HCT116 (cell line): ENCODE results near the gene ZMYM2. TPM values are rescaled to one million over a fixed set of nuclear protein-coding genes. Genes with fewer than 3 reads are reported as not detected.

Experiments used
- ATAC-seq: fragments of 200-7000 bp; cut with Tn5 transposase; 2 replicates; pipeline ENCODE4 v1.9.1; 2020; ENCODE audit warnings: mild to moderate bottlenecking, moderate library complexity
- BruUV-seq: library from RNA; stranded (reverse); fragments of 400-500 nt; replicated peaks from 2 replicates; lab custom pipeline; 2021; lab: Mats Ljungman, UMichigan
- CTCF ChIA-PET: fragments of 300-600 bp; sonication (Branson Sonifier 250); formaldehyde crosslinking; loops from one replicate; lab custom pipeline; 2021; ENCODE audit warnings: antibody characterized with exemption; lab: Charles Lee
- POLR2A ChIA-PET: fragments of 300-600, 350-600 bp; sonication (Branson Sonifier 250); formaldehyde crosslinking; loops from one replicate; lab custom pipeline; 2021; ENCODE audit warnings: antibody characterized with exemption; lab: Charles Lee
- RAD21 ChIA-PET, 2 experiments: fragments of 300-600 bp; sonication (Branson Sonifier 250); formaldehyde crosslinking; loops; one replicate each; lab custom pipeline; 2023; ENCODE audit warnings: low total read pairs in 2 of 2; ENCODE audit not compliant: uncharacterized antibody in 2 of 2, unreplicated experiment in 2 of 2, low non-redundant PET in 1 of 2; lab: Charles Lee
- DNase-seq: peaks from one replicate; pipeline ENCODE4 v3.0.0-alpha.2; 2010; ENCODE audit warnings: low read depth, low spot score
- H2AFZ ChIP-seq: fragments of 200-600 bp; shearing (Covaris generic), sonication (generic); 2 replicates; pipeline ENCODE4 v1.6.1; 2017; ENCODE audit warnings: low read depth, mixed run types, mixed read lengths, antibody characterized with exemption, low read length; ENCODE audit not compliant: poor library complexity, severe bottlenecking
- H3K27ac ChIP-seq: 2 replicates; pipeline ENCODE4 v1.5.1; 2012; ENCODE audit warnings: low read depth, low read length
- H3K27me3 ChIP-seq: fragments of 200-600 bp; sonication (generic); 2 replicates; pipeline ENCODE4 v1.6.1; 2016; ENCODE audit warnings: mixed run types, low read length, mixed read lengths; ENCODE audit not compliant: insufficient read depth
- H3K36me3 ChIP-seq, 2 experiments: fragments of 200-500 bp in 1 of 2; fragments of 200-600 bp in 1 of 2; sonication (Bioruptor generic) in 1 of 2; sonication (generic) in 1 of 2; 2 replicates each; pipeline versions ENCODE4 v1.5.1 to v1.6.1; 2014 to 2016; ENCODE audit warnings: low read length in 2 of 2, inconsistent platforms in 1 of 2, mixed read lengths in 1 of 2, mixed run types in 1 of 2; ENCODE audit not compliant: insufficient read depth in 2 of 2, control insufficient read depth in 1 of 2
- H3K4me1 ChIP-seq, 2 experiments: fragments of 200-600 bp in 1 of 2; sonication (generic) in 1 of 2; 2 replicates each; pipeline versions ENCODE4 v1.5.1 to v1.6.1; 2012 to 2017; ENCODE audit warnings: low read length in 2 of 2, inconsistent platforms in 1 of 2, mild to moderate bottlenecking in 1 of 2, mixed read lengths in 1 of 2, mixed run types in 1 of 2, moderate library complexity in 1 of 2; ENCODE audit not compliant: insufficient read depth in 2 of 2, control insufficient read depth in 1 of 2
- H3K4me2 ChIP-seq: fragments of 200-600 bp; sonication (generic); 2 replicates; pipeline ENCODE4 v1.6.1; 2017; ENCODE audit warnings: mixed run types, low read length, mixed read lengths
- H3K4me3 ChIP-seq, 2 experiments: fragments of 200-600 bp in 1 of 2; sonication (generic) in 1 of 2; replicated peaks in 1 of 2; 2 replicates each; pipeline ENCODE4 v1.5.1; 2011 to 2016; ENCODE audit warnings: low read length in 2 of 2, control low read depth in 1 of 2, low read depth in 1 of 2, mild to moderate bottlenecking in 1 of 2, mixed read lengths in 1 of 2, mixed run types in 1 of 2
- H3K79me2 ChIP-seq: fragments of 200-600 bp; sonication (generic); 2 replicates; pipeline ENCODE4 v1.6.1; 2017; ENCODE audit warnings: mild to moderate bottlenecking, mixed run types, low read length, moderate library complexity, mixed read lengths; ENCODE audit not compliant: insufficient read depth
- H3K9ac ChIP-seq: fragments of 200-600 bp; sonication (generic); 2 replicates; pipeline ENCODE4 v1.6.1; 2016; ENCODE audit warnings: low read length, mixed read lengths
- H3K9me2 ChIP-seq: fragments of 200-600 bp; sonication (generic), shearing (Covaris generic); 2 replicates; pipeline ENCODE4 v1.6.1; 2017; ENCODE audit warnings: mixed run types, mild to moderate bottlenecking, moderate library complexity; ENCODE audit not compliant: insufficient read depth
- H3K9me3 ChIP-seq, 2 experiments: fragments of 200-500 bp in 1 of 2; fragments of 200-600 bp in 1 of 2; sonication (Bioruptor generic) in 1 of 2; sonication (generic) in 1 of 2; 2 replicates each; pipeline ENCODE4 v1.6.1; 2014 to 2017; ENCODE audit warnings: low read length in 2 of 2, mixed read lengths in 2 of 2, inconsistent platforms in 1 of 2, low read depth in 1 of 2, mild to moderate bottlenecking in 1 of 2, mixed run types in 1 of 2, moderate library complexity in 1 of 2; ENCODE audit not compliant: control insufficient read depth in 1 of 2, insufficient read depth in 1 of 2
- H4K20me1 ChIP-seq: fragments of 200-600 bp; sonication (generic), shearing (Covaris generic); 2 replicates; pipeline ENCODE4 v1.6.1; 2017; ENCODE audit warnings: mixed run types, mild to moderate bottlenecking, moderate library complexity; ENCODE audit not compliant: insufficient read depth
- CTCF ChIP-seq, 3 experiments: fragments of 200-600 bp in 1 of 3; sonication (generic) in 1 of 3; IDR thresholded peaks in 2 of 3; conservative IDR thresholded peaks in 1 of 3; 2 replicates each; pipeline ENCODE4 v1.5.1; 2012 to 2017; ENCODE audit warnings: low read depth in 2 of 3, low read length in 2 of 3, antibody characterized with exemption in 1 of 3, borderline replicate concordance in 1 of 3, control low read depth in 1 of 3, mild to moderate bottlenecking in 1 of 3, mixed read lengths in 1 of 3, mixed run types in 1 of 3, moderate library complexity in 1 of 3; ENCODE audit not compliant: insufficient read depth in 1 of 3
- ELF1 ChIP-seq: IDR thresholded peaks from 2 replicates; pipeline ENCODE4 v1.6.1; 2012; ENCODE audit warnings: low read depth, borderline replicate concordance
- JUND ChIP-seq: IDR thresholded peaks from 2 replicates; pipeline ENCODE4 v1.6.1; 2012
- POLR2AphosphoS5 ChIP-seq: IDR thresholded peaks from 2 replicates; pipeline ENCODE4 v1.6.1; 2011; ENCODE audit warnings: mild to moderate bottlenecking, low read depth, low read length, moderate library complexity
- SIN3A ChIP-seq: IDR thresholded peaks from 2 replicates; pipeline ENCODE4 v1.6.1; 2012; ENCODE audit warnings: low read depth
- TCF7L2 ChIP-seq: IDR thresholded peaks from 2 replicates; pipeline ENCODE4 v1.7.0; 2011; ENCODE audit warnings: borderline replicate concordance, inconsistent platforms; ENCODE audit not compliant: insufficient read depth, insufficient read length; ENCODE audit errors: extremely low read depth
- YY1 ChIP-seq: IDR thresholded peaks from 2 replicates; pipeline ENCODE4 v1.6.1; 2011; ENCODE audit warnings: low read length, low read depth, moderate library complexity, mild to moderate bottlenecking; ENCODE audit not compliant: insufficient replicate concordance; ENCODE audit errors: extremely low read depth
- ZNF274 ChIP-seq: fragments of 200-500 bp; sonication (Bioruptor generic); IDR thresholded peaks from 2 replicates; pipeline ENCODE4 v1.6.1; 2014; ENCODE audit warnings: mild to moderate bottlenecking, low read depth, low read length, inconsistent platforms
- intact Hi-C: fragments of 100-400 bp; cut with micrococcal nuclease; formaldehyde crosslinking; loops from 2 replicates; pipeline ENCODE4 v1.10.0; 2022
- total RNA-seq: library from RNA; stranded (reverse); gene quantifications from one replicate; pipeline ENCODE4 v1.2.1, GENCODE V29; 2021; ENCODE audit not compliant: unreplicated experiment

The ZMYM2 gene
- total RNA-seq, 1 experiment from 2014 or later: 53.0 TPM

- no peak for TF ChIP-seq TCF7L2
Measured at GRCh38 chr13:20028953-20029352, 70.4 kb downstream of the ZMYM2 start (continued).

- TF ChIP-seq ELF1: no peak
- no peak for TF ChIP-seq YY1
- TF ChIP-seq SIN3A: no peak
- no peak for TF ChIP-seq ZNF274
- TF ChIP-seq JUND: no peak
- Histone ChIP-seq H3K4me1 (no peaks in the 10 kb centered on the region), H3K27me3 (no peaks in the 10 kb centered on the region), H2AFZ (no peak overlapping the region), H3K9me3 (no peaks in the 10 kb centered on the region), H3K79me2 (peaks cover 17% of the 10 kb centered on the region), H3K4me3 (no peak overlapping the region), H3K4me2 (no peak overlapping the region), H3K36me3 (peaks cover 16 to 43% of the 10 kb centered on the region in 2 experiments; a peak in 3 of 4 replicates), H3K9ac (no peak overlapping the region), H4K20me1 (no peaks in the 10 kb centered on the region), H3K27ac (no peak overlapping the region), H3K9me2 (no peaks in the 10 kb centered on the region)
- intact Hi-C loops: no loop called here
- DNase-seq: no peak
- RAD21 ChIA-PET: no interaction called here
- no TSS peak for BruUV-seq
- CTCF ChIA-PET: no interaction called here
- POLR2A ChIA-PET: no interaction called here
- ATAC-seq: no peak
Measured at GRCh38 chr13:20033486-20033885, 75.0 kb downstream of the ZMYM2 start.

GRCh38 chr13:20035130-20035529 is 76.6 kb downstream of the ZMYM2 start:
- no peak for DNase-seq
- CTCF ChIA-PET: interaction anchor here (1.1 kb wide), 1 partner anchor 124 kb away, joined by 4 read pairs; no protein-coding TSS in a partner anchor
- intact Hi-C loops: loop anchor here (5.0 kb wide), 1 partner anchor 127 kb away; the partner anchor contains the start of gene GJA3

More at GRCh38 chr13:20035130-20035529, 76.6 kb downstream of the ZMYM2 start:
- Histone ChIP-seq H3K27ac (no peak overlapping the region), H3K79me2 (peaks cover 29% of the 10 kb centered on the region), H3K4me2 (no peak overlapping the region), H2AFZ (no peak overlapping the region), H3K4me1 (no peaks in the 10 kb centered on the region), H3K4me3 (no peak overlapping the region), H3K27me3 (no peaks in the 10 kb centered on the region), H4K20me1 (no peaks in the 10 kb centered on the region), H3K36me3 (peaks cover 16 to 33% of the 10 kb centered on the region in 2 experiments; a peak in 3 of 4 replicates), H3K9me2 (no peaks in the 10 kb centered on the region), H3K9ac (no peak overlapping the region), H3K9me3 (no peaks in the 10 kb centered on the region)
- ChIA-PET RAD21 (no interaction called here), POLR2A (no interaction called here)
- no peak for ATAC-seq
- peak in 2 of 3 experiments; percentile 6 to 31; a peak in 1 of 6 replicates for TF ChIP-seq CTCF (IDR thresholded peaks at IDR 0.05 in 2 of 3, conservative IDR thresholded peaks at IDR 0.05 in 1 of 3; ENCODE audit: borderline replicate concordance in 1 of 3, insufficient read depth in 1 of 3, low read depth in 2 of 3, low read length in 2 of 3)
- TF ChIP-seq POLR2AphosphoS5: no peak
- BruUV-seq: no TSS peak
